CD4-positive, CD25-positive, alpha-beta regulatory T cell (primary cell): ENCODE data around the gene TMPRSS7. TPM values are rescaled to one million over a fixed set of nuclear protein-coding genes. Genes with fewer than 3 reads are reported as not detected.

ENCODE experiments used
- ATAC-seq, 2 donors: fragments of 150-1000 bp; cut with Tn5 transposase; one replicate each; pipeline ENCODE4 v1.10.0; 2021; ENCODE audit warnings: low read depth in 2 of 2, moderate number of reproducible peaks in 2 of 2, moderate library complexity in 1 of 2
- DNase-seq, 3 donors: peaks; one replicate each; pipeline versions ENCODE4 v3.0.0 to v3.0.0-alpha.2; 2012 to 2022; ENCODE audit warnings: mixed read lengths in 1 of 3
- H3K27ac ChIP-seq: one replicate; pipeline ENCODE4 v1.7.0; 2013; ENCODE audit warnings: mild to moderate bottlenecking, low read length; ENCODE audit not compliant: insufficient read depth, poor library complexity, severe bottlenecking
- H3K27me3 ChIP-seq: one replicate; pipeline ENCODE4 v1.7.0; 2013; ENCODE audit warnings: low read length; ENCODE audit not compliant: control insufficient read depth, insufficient read depth
- H3K36me3 ChIP-seq: one replicate; pipeline ENCODE4 v1.7.0; 2013; ENCODE audit warnings: mild to moderate bottlenecking, low read length, moderate library complexity; ENCODE audit not compliant: control insufficient read depth, insufficient read depth
- H3K4me1 ChIP-seq: 2 replicates; pipeline ENCODE4 v1.7.0; 2013; ENCODE audit warnings: mild to moderate bottlenecking, low read length; ENCODE audit not compliant: insufficient read depth, control insufficient read depth, poor library complexity, severe bottlenecking
- H3K4me3 ChIP-seq: one replicate; pipeline ENCODE4 v1.7.0; 2013; ENCODE audit warnings: low read depth, mild to moderate bottlenecking, low read length, moderate library complexity
- H3K9me3 ChIP-seq, 2 experiments: 1 replicate in 1 of 2; 2 replicates in 1 of 2; pipeline ENCODE4 v1.7.0; 2013; ENCODE audit warnings: low read length in 2 of 2, mild to moderate bottlenecking in 1 of 2, moderate library complexity in 1 of 2; ENCODE audit not compliant: control insufficient read depth in 2 of 2
- H3K27ac Mint-ChIP-seq, 3 donors: one replicate each; pipeline ENCODE4 v1.8.0; 2020 to 2022; ENCODE audit warnings: mild to moderate bottlenecking in 3 of 3, mixed read lengths in 3 of 3, moderate library complexity in 2 of 3
- H3K27me3 Mint-ChIP-seq: one replicate; pipeline ENCODE4 v1.8.0; 2022; ENCODE audit warnings: mild to moderate bottlenecking, mixed read lengths
- H3K36me3 Mint-ChIP-seq: one replicate; pipeline ENCODE4 v1.8.0; 2020; ENCODE audit warnings: mixed read lengths
- H3K4me1 Mint-ChIP-seq, 4 donors: one replicate each; pipeline ENCODE4 v1.8.0; 2020 to 2022; ENCODE audit warnings: mixed read lengths in 4 of 4, mild to moderate bottlenecking in 1 of 4
- H3K4me3 Mint-ChIP-seq, 4 donors: one replicate each; pipeline ENCODE4 v1.8.0; 2020 to 2022; ENCODE audit warnings: mild to moderate bottlenecking in 4 of 4, mixed read lengths in 4 of 4, moderate library complexity in 3 of 4
- H3K9me3 Mint-ChIP-seq, 7 donors: one replicate each; pipeline ENCODE4 v1.8.0; 2020 to 2022; ENCODE audit warnings: mixed read lengths in 7 of 7, mild to moderate bottlenecking in 3 of 7, moderate library complexity in 2 of 7
- polyA plus RNA-seq, 4 donors: library from polyadenylated mRNA; unstranded; fragments of 300-500 nt; fragmentation: Illumina TruSeq; gene quantifications; one replicate each; pipeline ENCODE4 v1.2.3, GENCODE V29; 2021
- total RNA-seq: library from RNA; stranded (reverse); gene quantifications from one replicate; pipeline ENCODE4 v1.2.3, GENCODE V29; 2022

TMPRSS7 gene
- total and polyA plus RNA-seq, 5 donors from 2014 or later, result not detected

DNA sequence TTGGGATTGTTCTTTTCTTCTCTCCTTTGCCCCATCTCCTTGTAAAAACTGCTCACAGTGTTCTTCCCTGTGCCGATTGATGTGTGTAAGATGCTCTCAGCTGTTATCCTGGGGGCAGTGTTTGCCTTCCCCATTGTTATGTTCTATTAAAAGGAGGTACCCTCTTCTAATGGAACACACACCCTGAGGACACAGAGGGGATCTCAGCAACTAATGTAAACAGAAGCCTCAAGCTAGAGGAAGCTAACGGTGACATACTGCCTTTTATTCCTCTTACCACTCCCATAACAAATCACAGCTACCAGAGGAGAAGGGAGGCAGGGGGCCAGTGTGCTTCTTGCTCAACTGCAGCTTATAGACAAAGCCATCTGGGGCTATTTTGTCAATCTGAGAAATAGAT lies 33.6 kb upstream of the TMPRSS7 start:
- Histone ChIP-seq H3K9me3 (no peaks in the 10 kb centered on the region), H3K4me3 (no peak overlapping the region), H3K27me3 (no peaks in the 10 kb centered on the region), H3K4me1 (peaks cover 13% of the 10 kb centered on the region), H3K36me3 (no peaks in the 10 kb centered on the region), H3K27ac (no peak overlapping the region)
- DNase-seq (no peak), ATAC-seq (no peak)
- H3K27me3 Mint-ChIP-seq, result no peaks in the 10 kb centered on the region
- no peaks in the 10 kb centered on the region for H3K36me3 Mint-ChIP-seq
- H3K27ac Mint-ChIP-seq, result no peak overlapping the region
- H3K4me3 Mint-ChIP-seq, result no peak overlapping the region
- H3K9me3 Mint-ChIP-seq, result no peaks in the 10 kb centered on the region
- peaks cover 13 to 30% (median 27%) of the 10 kb centered on the region in 4 donors for H3K4me1 Mint-ChIP-seq

DNA sequence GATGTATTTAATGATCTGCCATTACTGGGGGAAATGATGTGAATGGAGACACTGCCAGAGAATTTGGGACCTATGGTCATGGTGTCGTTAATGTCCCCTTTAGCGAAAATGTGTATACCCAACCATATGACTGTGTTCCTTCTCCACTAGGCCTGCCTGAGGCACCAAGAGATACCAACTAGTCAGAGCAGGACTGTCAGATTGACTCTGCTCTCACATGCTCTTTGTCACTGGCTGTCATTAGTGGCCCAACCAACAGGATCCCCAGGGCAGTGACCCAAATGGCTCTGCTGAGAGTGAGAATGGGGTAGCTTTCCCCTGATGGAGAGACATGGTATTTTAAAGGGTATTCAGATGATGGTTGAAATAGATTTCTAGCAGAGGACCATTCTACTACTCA lies 33.0 kb upstream of the TMPRSS7 start:
- Histone ChIP-seq H3K36me3 (no peaks in the 10 kb centered on the region), H3K4me3 (no peak overlapping the region), H3K9me3 (no peaks in the 10 kb centered on the region), H3K4me1 (peaks cover 13% of the 10 kb centered on the region), H3K27ac (no peak overlapping the region), H3K27me3 (no peaks in the 10 kb centered on the region)
- Mint-ChIP-seq H3K4me3 (peak overlapping the region in 1 of 4 donors; percentile 0), H3K27me3 (no peaks in the 10 kb centered on the region), H3K36me3 (no peaks in the 10 kb centered on the region), H3K27ac (no peak overlapping the region), H3K4me1 (peaks cover 13 to 30% (median 27%) of the 10 kb centered on the region in 4 donors), H3K9me3 (no peaks in the 10 kb centered on the region)
- ATAC-seq (no peak), DNase-seq (no peak)

DNA sequence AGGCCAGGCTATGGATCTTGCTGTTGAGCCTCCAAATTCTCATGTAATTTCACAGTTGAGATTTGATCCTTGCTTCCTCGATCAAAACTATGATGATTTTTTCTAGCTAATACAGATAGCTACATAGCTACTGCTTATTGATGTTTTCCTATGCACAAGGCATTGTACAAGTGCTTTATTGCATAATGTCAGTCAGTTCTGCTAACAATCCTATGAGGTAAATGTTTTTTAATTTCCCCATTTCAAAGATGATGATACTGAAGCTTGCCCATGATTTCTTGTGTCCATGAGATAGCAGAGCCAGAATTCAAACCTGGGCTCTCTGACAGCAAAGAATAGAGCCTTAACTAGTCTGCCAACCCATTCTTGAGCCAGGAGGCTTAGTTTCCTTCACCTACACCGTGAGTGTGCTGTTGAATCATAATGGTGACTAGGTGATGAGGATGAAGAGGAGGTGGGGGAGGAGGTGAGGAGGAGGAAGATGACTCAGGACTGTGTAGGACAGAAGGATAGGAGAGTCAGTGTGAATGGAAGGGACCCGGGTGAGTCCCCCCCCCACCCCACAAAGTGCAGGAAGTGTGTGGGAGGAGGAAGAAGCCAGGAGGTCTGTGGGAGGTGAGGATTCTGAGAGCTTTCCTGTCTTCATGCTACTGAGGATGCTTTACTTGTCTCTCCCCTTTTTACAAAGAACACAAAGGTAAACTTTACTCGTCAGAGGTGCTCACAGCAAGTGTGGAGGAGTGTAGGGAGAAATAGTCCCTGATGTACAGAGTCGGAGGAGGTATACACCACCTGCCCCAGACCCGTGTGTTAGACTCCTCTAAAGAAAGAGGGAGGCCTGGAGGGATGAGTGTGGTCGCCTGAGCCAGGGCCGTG lies 32.2 kb upstream of the TMPRSS7 start:
- DNase-seq (no peak), ATAC-seq (peak; percentile 23 to 32)
- Mint-ChIP-seq H3K9me3 (no peaks in the 10 kb centered on the region), H3K36me3 (no peaks in the 10 kb centered on the region), H3K27me3 (no peaks in the 10 kb centered on the region), H3K27ac (peak overlapping the region; percentile 56 to 82 (median 67)), H3K4me1 (peaks cover 13 to 30% (median 27%) of the 10 kb centered on the region in 4 donors), H3K4me3 (peak overlapping the region in 2 of 4 donors; percentile 0 to 14)
- Histone ChIP-seq H3K4me1 (peaks cover 13% of the 10 kb centered on the region), H3K36me3 (no peaks in the 10 kb centered on the region), H3K27me3 (no peaks in the 10 kb centered on the region), H3K4me3 (no peak overlapping the region), H3K27ac (no peak overlapping the region), H3K9me3 (no peaks in the 10 kb centered on the region)

DNA sequence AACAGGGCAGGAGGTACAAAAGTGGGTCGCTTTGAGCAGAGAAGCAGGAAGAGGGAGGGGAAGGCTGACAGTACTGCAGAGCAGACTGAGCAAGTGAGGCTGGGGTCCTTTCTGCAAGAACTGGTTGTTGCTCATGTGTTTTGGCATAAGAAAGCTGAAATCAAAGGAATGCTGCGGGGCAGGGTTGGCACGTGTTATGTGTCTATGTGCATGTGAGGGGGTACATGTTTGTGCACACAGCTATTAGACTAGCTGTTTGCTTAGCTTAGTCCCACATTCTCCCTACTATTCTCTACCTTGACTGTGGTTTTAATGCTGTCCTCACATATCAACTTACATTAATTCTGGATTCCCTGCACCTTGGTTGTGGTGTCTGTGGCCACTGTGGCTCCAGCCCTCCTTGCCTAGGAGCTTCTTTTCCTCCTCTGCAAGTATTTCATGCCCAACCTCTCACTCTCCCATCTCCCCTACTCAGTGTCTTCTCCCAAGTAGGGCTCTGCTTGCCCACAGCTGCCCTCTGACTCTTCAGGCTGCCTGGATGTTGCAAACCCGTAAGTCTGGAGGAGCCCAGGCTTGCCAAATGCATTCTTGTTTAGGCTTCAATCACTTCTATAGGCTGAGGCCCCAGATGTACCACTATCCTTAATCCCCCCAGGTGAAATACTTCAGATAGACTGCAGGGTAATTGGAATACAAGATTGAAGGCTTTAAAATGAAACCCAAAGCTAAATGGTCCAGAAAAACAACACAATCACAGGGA lies 31.0 kb upstream of the TMPRSS7 start:
- DNase-seq (no peak), ATAC-seq (no peak)
- H3K27ac ChIP-seq, result no peak overlapping the region
- no peaks in the 10 kb centered on the region for H3K27me3 ChIP-seq
- H3K27me3 Mint-ChIP-seq, result no peaks in the 10 kb centered on the region
- no peaks in the 10 kb centered on the region for H3K36me3 ChIP-seq
- peak overlapping the region in 1 of 4 donors; percentile 21 for H3K4me3 Mint-ChIP-seq
- peaks cover 13% of the 10 kb centered on the region for H3K4me1 ChIP-seq
- H3K9me3 Mint-ChIP-seq, result no peaks in the 10 kb centered on the region
- H3K27ac Mint-ChIP-seq, result peak overlapping the region in 2 of 3 donors; percentile 32 to 67
- no peaks in the 10 kb centered on the region for H3K9me3 ChIP-seq
- peaks cover 13 to 28% (median 26%) of the 10 kb centered on the region in 4 donors for H3K4me1 Mint-ChIP-seq
- H3K36me3 Mint-ChIP-seq, result no peaks in the 10 kb centered on the region
- H3K4me3 ChIP-seq, result no peak overlapping the region

DNA sequence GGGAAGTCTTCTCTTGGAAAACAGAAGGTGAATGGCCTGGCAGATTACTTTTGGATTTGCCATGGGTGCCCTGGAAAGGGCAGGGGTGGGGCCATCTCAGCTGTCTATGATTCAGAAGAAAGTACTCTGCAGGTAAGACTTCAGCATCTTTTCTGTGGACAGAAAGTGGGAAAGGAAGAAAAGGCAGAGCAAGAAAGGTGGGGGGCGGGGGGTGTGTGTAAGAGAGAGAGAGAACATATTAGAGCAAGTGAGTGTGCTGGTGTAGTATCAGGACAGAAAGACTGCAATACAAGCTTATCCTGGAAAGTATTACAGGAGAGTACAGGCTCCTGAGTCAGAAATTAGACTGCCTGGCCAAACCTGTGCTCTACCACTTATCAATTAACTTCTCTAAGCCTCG lies 30.3 kb upstream of the TMPRSS7 start:
- Mint-ChIP-seq H3K9me3 (no peaks in the 10 kb centered on the region), H3K36me3 (no peaks in the 10 kb centered on the region), H3K27ac (peak overlapping the region in 1 of 3 donors; percentile 20), H3K4me3 (no peak overlapping the region), H3K27me3 (no peaks in the 10 kb centered on the region), H3K4me1 (peaks cover 13 to 26% (median 25%) of the 10 kb centered on the region in 4 donors)
- Histone ChIP-seq H3K9me3 (no peaks in the 10 kb centered on the region), H3K27me3 (no peaks in the 10 kb centered on the region), H3K4me1 (peaks cover 13% of the 10 kb centered on the region), H3K36me3 (no peaks in the 10 kb centered on the region), H3K4me3 (no peak overlapping the region), H3K27ac (no peak overlapping the region)
- ATAC-seq, result no peak
- no peak for DNase-seq

DNA sequence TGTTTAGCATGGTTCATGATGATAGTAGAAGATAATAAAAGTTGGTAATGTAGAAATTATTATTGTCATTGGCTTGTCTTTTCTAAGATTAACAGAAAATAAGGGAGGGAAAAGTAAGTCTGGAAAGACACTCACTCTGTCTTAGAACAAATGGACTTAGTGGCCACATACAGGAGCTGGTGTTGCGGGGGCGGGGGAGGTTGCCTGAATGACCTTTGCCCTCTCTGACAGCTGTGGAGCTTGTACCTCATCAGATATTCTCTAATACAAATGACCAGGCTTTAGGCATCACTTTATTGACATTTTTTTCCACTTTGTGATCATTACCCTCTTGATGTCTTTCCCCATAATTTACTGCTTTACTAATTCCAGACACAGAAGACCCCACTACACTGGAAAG lies 29.9 kb upstream of the TMPRSS7 start:
- Mint-ChIP-seq H3K4me1 (peaks cover 13 to 26% (median 25%) of the 10 kb centered on the region in 4 donors), H3K9me3 (no peaks in the 10 kb centered on the region), H3K27me3 (no peaks in the 10 kb centered on the region), H3K36me3 (no peaks in the 10 kb centered on the region), H3K27ac (peak overlapping the region in 1 of 3 donors; percentile 5), H3K4me3 (no peak overlapping the region)
- Histone ChIP-seq H3K4me3 (no peak overlapping the region), H3K4me1 (peaks cover 13% of the 10 kb centered on the region), H3K27me3 (no peaks in the 10 kb centered on the region), H3K27ac (no peak overlapping the region), H3K9me3 (no peaks in the 10 kb centered on the region), H3K36me3 (no peaks in the 10 kb centered on the region)
- no peak for DNase-seq
- no peak for ATAC-seq

DNA sequence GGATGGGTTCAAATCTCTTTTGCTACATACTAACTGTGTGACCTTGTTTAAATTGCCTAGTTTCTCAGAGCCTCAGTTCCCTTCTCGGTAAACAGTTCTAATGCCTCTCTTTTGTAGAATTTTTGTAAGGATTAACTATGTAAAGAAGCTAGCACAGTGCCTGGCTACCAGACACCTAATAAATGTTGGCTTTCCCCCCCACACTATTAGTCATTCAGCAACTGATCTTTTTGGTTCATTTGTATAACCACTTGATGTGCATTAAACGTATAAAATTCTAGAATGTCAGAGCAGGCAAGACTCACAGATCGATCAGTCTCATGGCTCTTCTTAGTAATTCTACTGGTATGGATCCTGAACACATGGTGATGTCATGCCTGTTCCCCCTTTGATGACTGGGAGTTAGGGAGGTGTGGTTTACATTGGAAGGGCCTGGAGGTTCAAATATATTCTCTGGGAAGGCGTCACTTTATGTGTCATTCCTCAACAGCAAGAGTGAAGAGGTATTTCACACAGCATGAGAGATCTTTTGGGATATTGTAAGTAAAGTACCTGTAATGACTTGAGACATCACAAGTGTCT lies 29.4 kb upstream of the TMPRSS7 start:
- Histone ChIP-seq H3K27me3 (no peaks in the 10 kb centered on the region), H3K36me3 (no peaks in the 10 kb centered on the region), H3K9me3 (no peaks in the 10 kb centered on the region), H3K27ac (no peak overlapping the region), H3K4me1 (peaks cover 13% of the 10 kb centered on the region), H3K4me3 (no peak overlapping the region)
- DNase-seq (peak in 1 of 3 donors; percentile 19), ATAC-seq (no peak)
- Mint-ChIP-seq H3K27me3 (no peaks in the 10 kb centered on the region), H3K4me1 (peaks cover 13 to 26% (median 25%) of the 10 kb centered on the region in 4 donors), H3K4me3 (no peak overlapping the region), H3K36me3 (no peaks in the 10 kb centered on the region), H3K27ac (peak overlapping the region in 1 of 3 donors; percentile 5), H3K9me3 (no peaks in the 10 kb centered on the region)
